Activated CD8-positive, alpha-beta memory T cell treated with anti-CD3 and anti-CD28 coated beads, Interleukin-2, amount 10 ng/mL, durations not matched to agents 7 days and 5 days (primary cell): ENCODE measurements around the gene RPL22L1. TPM values are rescaled to one million over a fixed set of nuclear protein-coding genes. Genes with fewer than 3 reads are reported as not detected.

Source experiments
- total RNA-seq, 2 experiments: library from RNA; stranded (reverse); gene quantifications; one replicate each; pipeline ENCODE4 v1.2.3, GENCODE V29; 2021

The RPL22L1 gene
- total RNA-seq, 2 experiments from 2014 or later = 116 to 149 TPM

Other genes starting within 250 kb of the RPL22L1 start
- 10 to 100 TPM; 11.8 to 12.3 TPM for gene EIF5A2, start 38.4 kb upstream of the RPL22L1 start, total RNA-seq
- gene SLC2A2, start 156.5 kb upstream of the RPL22L1 start, total RNA-seq = not detected